ENCODE results near the gene IFI27L2. TPM values are rescaled to one million over a fixed set of nuclear protein-coding genes. Genes with fewer than 3 reads are reported as not detected.

Gene IFI27L2
- total RNA-seq, 3 donors from 2014 or later, result 74.2 to 98.8 (median 92.1) TPM

GRCh38 chr14:94112513-94113063, 16.8 kb downstream of the IFI27L2 start:
- Histone ChIP-seq H3K36me3 (no peaks in the 10 kb centered on the region), H3K27me3 (no peaks in the 10 kb centered on the region), H3K9me3 (no peaks in the 10 kb centered on the region), H3K27ac (peak overlapping the region; percentile 12 to 87), H3K4me1 (no peaks in the 10 kb centered on the region), H3K4me3 (peak overlapping the region; percentile 9 to 69 (median 39))
- no peak for DNase-seq (ENCODE audit: low spot score in 2 of 2)
- no peak for TF ChIP-seq POLR2AphosphoS5 (IDR thresholded peaks at IDR 0.05)
- no peak for TF ChIP-seq POLR2A (IDR thresholded peaks at IDR 0.05)
- TF ChIP-seq, protein P1, sequence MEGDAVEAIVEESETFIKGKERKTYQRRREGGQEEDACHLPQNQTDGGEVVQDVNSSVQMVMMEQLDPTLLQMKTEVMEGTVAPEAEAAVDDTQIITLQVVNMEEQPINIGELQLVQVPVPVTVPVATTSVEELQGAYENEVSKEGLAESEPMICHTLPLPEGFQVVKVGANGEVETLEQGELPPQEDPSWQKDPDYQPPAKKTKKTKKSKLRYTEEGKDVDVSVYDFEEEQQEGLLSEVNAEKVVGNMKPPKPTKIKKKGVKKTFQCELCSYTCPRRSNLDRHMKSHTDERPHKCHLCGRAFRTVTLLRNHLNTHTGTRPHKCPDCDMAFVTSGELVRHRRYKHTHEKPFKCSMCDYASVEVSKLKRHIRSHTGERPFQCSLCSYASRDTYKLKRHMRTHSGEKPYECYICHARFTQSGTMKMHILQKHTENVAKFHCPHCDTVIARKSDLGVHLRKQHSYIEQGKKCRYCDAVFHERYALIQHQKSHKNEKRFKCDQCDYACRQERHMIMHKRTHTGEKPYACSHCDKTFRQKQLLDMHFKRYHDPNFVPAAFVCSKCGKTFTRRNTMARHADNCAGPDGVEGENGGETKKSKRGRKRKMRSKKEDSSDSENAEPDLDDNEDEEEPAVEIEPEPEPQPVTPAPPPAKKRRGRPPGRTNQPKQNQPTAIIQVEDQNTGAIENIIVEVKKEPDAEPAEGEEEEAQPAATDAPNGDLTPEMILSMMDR (IDR thresholded peaks at IDR 0.05), result no peak
- intact Hi-C loops (cut with DNase I; ENCODE audit: low total_unique reads), result no loop called here

- TF ChIP-seq POLR2A (IDR thresholded peaks at IDR 0.05), result no peak
- no peak for TF ChIP-seq POLR2AphosphoS5 (IDR thresholded peaks at IDR 0.05)
- TF ChIP-seq, protein P1 (IDR thresholded peaks at IDR 0.05), result no peak
- H3K4me3 ChIP-seq, result peak overlapping the region; percentile 39 to 69 (median 47)
- intact Hi-C loops (cut with DNase I; ENCODE audit: low total_unique reads), result no loop called here
- H3K4me1 ChIP-seq, result no peaks in the 10 kb centered on the region
- no peaks in the 10 kb centered on the region for H3K9me3 ChIP-seq
- no peaks in the 10 kb centered on the region for H3K27me3 ChIP-seq
- peak in 1 of 2 donors; percentile 16 for DNase-seq (ENCODE audit: low spot score in 2 of 2)
- H3K36me3 ChIP-seq, result no peaks in the 10 kb centered on the region
- H3K27ac ChIP-seq, result peak overlapping the region; percentile 80 to 95
These were observed 17.9 kb downstream of the IFI27L2 start for GRCh38 chr14:94111276-94112095.

- peak within 1 kb of the TSS; percentile 39 to 69 (median 47) for H3K4me3 ChIP-seq
- H3K27ac ChIP-seq, result peak within 1 kb of the TSS; percentile 80 to 95
- no peaks in the 10 kb centered on the region for H3K27me3 ChIP-seq
- no peaks in the 10 kb centered on the region for H3K4me1 ChIP-seq
- H3K36me3 ChIP-seq, result no peaks in the 10 kb centered on the region
- intact Hi-C loops (cut with DNase I; ENCODE audit: low total_unique reads), result no loop called here
- TF ChIP-seq, protein P1 (IDR thresholded peaks at IDR 0.05), result no peak
- TF ChIP-seq POLR2A (IDR thresholded peaks at IDR 0.05) (peak; percentile 30), POLR2AphosphoS5 (IDR thresholded peaks at IDR 0.05) (peak; percentile 68 to 83 (median 80))
- peak in 1 of 2 donors; percentile 40 for DNase-seq (ENCODE audit: low spot score in 2 of 2)
- H3K9me3 ChIP-seq, result no peaks in the 10 kb centered on the region
These were observed 18.7 kb downstream of the IFI27L2 start, which contains the start of gene IFI27 for GRCh38 chr14:94110552-94111181. IFI27 (plus strand) TSS chr14:94110736.

GRCh38 chr14:94109915-94110250, 19.5 kb downstream of the IFI27L2 start:
- intact Hi-C loops (cut with DNase I; ENCODE audit: low total_unique reads), result no loop called here
- no peak for DNase-seq (ENCODE audit: low spot score in 2 of 2)
- peak overlapping the region; percentile 80 to 95 for H3K27ac ChIP-seq
- no peaks in the 10 kb centered on the region for H3K4me1 ChIP-seq
- TF ChIP-seq, protein P1 (IDR thresholded peaks at IDR 0.05), result no peak
- TF ChIP-seq POLR2A (IDR thresholded peaks at IDR 0.05), result no peak
- TF ChIP-seq POLR2AphosphoS5 (IDR thresholded peaks at IDR 0.05), result no peak
- no peaks in the 10 kb centered on the region for H3K36me3 ChIP-seq
- H3K27me3 ChIP-seq, result no peaks in the 10 kb centered on the region
- no peaks in the 10 kb centered on the region for H3K9me3 ChIP-seq
- H3K4me3 ChIP-seq, result no peak overlapping the region

DNA sequence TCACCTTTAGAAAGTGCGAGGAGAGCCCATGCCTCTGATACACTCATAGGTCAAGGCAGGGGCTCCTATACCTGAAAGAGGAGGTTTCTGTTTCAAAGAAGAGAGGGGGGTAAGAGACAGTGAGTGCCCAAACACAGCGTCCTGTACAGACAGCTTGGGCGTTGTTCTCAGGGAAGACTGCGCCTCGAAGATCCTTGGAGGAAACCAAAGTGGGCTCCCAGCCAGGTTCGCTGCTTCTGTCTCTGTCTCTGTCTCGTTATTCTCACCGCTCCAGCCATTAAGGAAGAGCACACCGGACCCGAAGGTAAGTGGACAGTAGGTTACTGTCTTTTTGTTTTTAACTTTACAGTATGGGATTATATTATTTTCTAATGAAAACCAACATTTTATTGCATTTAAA, 24.7 kb downstream of the IFI27L2 start:
- Histone ChIP-seq H3K36me3 (no peaks in the 10 kb centered on the region), H3K27me3 (no peaks in the 10 kb centered on the region), H3K9me3 (no peaks in the 10 kb centered on the region), H3K4me1 (no peaks in the 10 kb centered on the region), H3K27ac (no peak overlapping the region), H3K4me3 (no peak overlapping the region)
- no peak for DNase-seq (ENCODE audit: low spot score in 2 of 2)
- intact Hi-C loops (cut with DNase I; ENCODE audit: low total_unique reads), result no loop called here
- TF ChIP-seq, protein P1 (IDR thresholded peaks at IDR 0.05), result no peak
- TF ChIP-seq POLR2AphosphoS5 (IDR thresholded peaks at IDR 0.05), result no peak
- TF ChIP-seq POLR2A (IDR thresholded peaks at IDR 0.05), result no peak
